Effector memory CD8-positive, alpha-beta T cell (primary cell): ENCODE measurements around the gene CERCAM.
A peak's percentile ranks its signal among the peaks of the same experiment; 100 is the strongest.
"Not testable (repeated sequence)": the region's sequence is repeated elsewhere in the genome, so short reads cannot be mapped to it uniquely, and the experiment has no call there.

ENCODE experiments used
- ATAC-seq: fragments of 150-1000 bp; cut with Tn5 transposase; replicated peaks from 2 replicates; pipeline ENCODE4 v1.10.0; 2021; ENCODE audit warnings: mild to moderate bottlenecking, moderate library complexity
- DNase-seq, 3 experiments: peaks; one replicate each; pipeline ENCODE4 v3.0.0; 2021
- H3K27ac Mint-ChIP-seq, 2 donors: one replicate each; pipeline ENCODE4 v1.8.0; 2022; ENCODE audit warnings: mild to moderate bottlenecking in 2 of 2, mixed read lengths in 2 of 2, moderate library complexity in 2 of 2
- H3K27me3 Mint-ChIP-seq, 2 donors: one replicate each; pipeline ENCODE4 v1.8.0; 2022; ENCODE audit warnings: mixed read lengths in 2 of 2
- H3K36me3 Mint-ChIP-seq: one replicate; pipeline ENCODE4 v1.8.0; 2022; ENCODE audit warnings: mild to moderate bottlenecking, moderate library complexity, mixed read lengths; ENCODE audit not compliant: insufficient read depth
- H3K4me1 Mint-ChIP-seq, 2 donors: one replicate each; pipeline ENCODE4 v1.8.0; 2022; ENCODE audit warnings: low read depth in 2 of 2, mixed read lengths in 2 of 2
- H3K4me3 Mint-ChIP-seq, 2 donors: one replicate each; pipeline ENCODE4 v1.8.0; 2022; ENCODE audit warnings: mild to moderate bottlenecking in 2 of 2, mixed read lengths in 2 of 2, moderate library complexity in 2 of 2
- H3K9me3 Mint-ChIP-seq, 2 donors: one replicate each; pipeline ENCODE4 v1.8.0; 2022; ENCODE audit warnings: mixed read lengths in 2 of 2

The CERCAM gene

DNA sequence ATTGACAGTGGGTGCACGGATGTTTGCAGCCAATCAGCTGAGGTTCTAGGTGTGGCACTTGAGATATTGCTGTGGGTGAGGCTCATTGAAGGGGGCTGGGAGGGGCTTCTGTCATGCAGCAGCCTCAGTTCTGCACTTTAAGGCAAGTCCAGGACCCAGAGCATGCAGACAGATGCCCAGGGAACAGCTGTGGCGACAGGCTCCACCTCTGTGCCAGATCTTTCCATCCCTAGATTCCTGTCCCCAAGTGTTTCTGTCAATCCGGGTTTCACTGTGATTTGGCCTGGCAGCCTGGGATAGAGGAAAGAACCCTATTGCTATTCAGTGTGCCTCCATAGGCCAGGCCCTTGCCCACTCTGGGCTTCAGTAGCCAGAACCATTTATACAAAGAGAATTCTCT, 20.8 kb upstream of the CERCAM start:
- Mint-ChIP-seq H3K9me3 (no peaks in the 10 kb centered on the region), H3K4me1 (peaks cover 6 to 8% of the 10 kb centered on the region in 2 donors), H3K27me3 (peaks cover 0 to 20% of the 10 kb centered on the region in 2 donors), H3K27ac (no peak overlapping the region), H3K36me3 (no peaks in the 10 kb centered on the region), H3K4me3 (no peak overlapping the region)
- no peak for DNase-seq
- no peak for ATAC-seq

DNA sequence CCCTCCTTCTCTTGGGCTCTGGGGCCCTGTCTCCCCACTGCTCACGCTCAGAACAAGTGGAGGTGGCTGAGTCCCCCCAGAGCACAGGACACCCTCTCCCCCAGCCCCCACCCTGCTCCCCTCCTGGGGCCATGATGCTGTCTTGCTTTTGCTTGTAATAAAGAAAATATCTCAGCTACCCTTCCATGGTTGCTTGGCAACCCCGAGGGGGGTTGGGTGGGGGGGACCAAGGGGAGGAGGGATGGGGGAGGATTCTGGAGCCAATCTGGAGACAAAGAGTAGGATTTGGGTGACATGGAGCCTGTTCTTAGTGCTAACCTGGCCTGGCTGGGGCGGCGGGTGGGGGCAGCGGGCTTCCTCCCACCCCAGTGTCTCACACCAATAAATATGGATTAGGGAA, 16.1 kb upstream of the CERCAM start:
- Mint-ChIP-seq H3K4me3 (no peak overlapping the region), H3K27me3 (peaks cover 12 to 47% of the 10 kb centered on the region in 2 donors), H3K9me3 (no peaks in the 10 kb centered on the region), H3K27ac (no peak overlapping the region), H3K4me1 (peaks cover 0 to 2% of the 10 kb centered on the region in 2 donors), H3K36me3 (no peaks in the 10 kb centered on the region)
- ATAC-seq (no peak), DNase-seq (no peak)

DNA sequence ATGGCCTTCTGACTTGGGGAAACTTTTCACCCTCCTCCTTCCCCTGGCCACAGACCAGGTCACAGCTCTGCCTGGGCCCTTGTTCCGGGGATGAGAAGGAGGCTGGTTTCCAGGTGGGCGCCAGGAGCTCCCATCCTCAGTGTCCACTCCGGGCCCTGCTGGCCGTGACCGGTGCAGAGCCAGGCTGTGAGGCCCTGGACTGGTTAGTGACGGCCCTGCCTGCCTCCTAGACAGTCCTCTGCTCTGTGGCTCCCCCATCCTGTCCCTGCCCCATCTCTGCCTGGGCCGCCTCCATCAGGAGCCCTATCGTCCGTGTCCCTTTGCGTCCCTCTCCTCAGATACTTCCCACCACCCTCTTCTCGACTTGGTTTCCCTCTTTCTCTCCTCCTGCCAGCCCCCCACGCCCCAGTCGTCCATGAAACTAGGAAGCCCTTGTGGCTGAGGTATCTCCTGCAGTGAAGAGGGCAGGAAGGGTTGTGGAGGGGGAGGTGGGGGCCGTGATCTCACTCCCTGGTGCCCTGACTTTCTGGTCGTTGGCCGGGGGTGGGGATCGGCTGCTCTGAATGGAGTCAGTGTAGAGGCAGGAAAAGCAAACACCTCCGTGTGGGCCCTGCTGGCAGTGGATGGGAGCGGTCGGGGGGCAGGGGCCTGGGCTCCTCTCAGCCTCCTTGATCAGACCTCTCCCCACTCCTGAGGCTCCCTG, 15.4 kb upstream of the CERCAM start:
- no peak overlapping the region for H3K27ac Mint-ChIP-seq
- no peak for DNase-seq
- no peak for ATAC-seq
- H3K27me3 Mint-ChIP-seq: peaks cover 12 to 54% of the 10 kb centered on the region in 2 donors
- H3K36me3 Mint-ChIP-seq: no peaks in the 10 kb centered on the region
- no peaks in the 10 kb centered on the region for H3K9me3 Mint-ChIP-seq
- peaks cover 0 to 2% of the 10 kb centered on the region in 2 donors for H3K4me1 Mint-ChIP-seq
- H3K4me3 Mint-ChIP-seq: no peak overlapping the region

DNA sequence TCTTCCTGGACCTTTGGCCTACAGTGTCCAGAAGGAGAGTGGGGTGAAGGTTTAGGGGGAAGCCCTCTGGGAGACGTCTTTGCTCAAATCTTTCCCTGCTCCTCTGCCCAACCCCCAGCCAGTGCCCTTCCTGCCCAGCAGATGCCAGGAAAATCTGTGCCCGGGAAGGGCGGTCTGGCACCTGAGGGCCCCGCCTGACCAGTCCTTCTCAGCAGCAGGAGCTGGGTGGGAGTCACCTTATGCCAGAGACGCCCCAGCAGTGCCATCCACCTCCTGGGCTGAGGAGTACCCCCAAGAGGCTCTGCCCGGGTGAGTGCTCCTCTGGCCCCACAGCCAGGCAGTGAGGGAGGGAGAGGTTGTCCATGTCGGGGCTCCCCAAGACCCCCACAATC, 14.9 kb upstream of the CERCAM start:
- Mint-ChIP-seq H3K27me3 (peaks cover 12 to 59% of the 10 kb centered on the region in 2 donors), H3K4me3 (no peak overlapping the region), H3K9me3 (no peaks in the 10 kb centered on the region), H3K36me3 (peaks cover 2% of the 10 kb centered on the region), H3K27ac (no peak overlapping the region), H3K4me1 (peaks cover 0 to 2% of the 10 kb centered on the region in 2 donors)
- ATAC-seq: no peak
- DNase-seq: no peak

DNA sequence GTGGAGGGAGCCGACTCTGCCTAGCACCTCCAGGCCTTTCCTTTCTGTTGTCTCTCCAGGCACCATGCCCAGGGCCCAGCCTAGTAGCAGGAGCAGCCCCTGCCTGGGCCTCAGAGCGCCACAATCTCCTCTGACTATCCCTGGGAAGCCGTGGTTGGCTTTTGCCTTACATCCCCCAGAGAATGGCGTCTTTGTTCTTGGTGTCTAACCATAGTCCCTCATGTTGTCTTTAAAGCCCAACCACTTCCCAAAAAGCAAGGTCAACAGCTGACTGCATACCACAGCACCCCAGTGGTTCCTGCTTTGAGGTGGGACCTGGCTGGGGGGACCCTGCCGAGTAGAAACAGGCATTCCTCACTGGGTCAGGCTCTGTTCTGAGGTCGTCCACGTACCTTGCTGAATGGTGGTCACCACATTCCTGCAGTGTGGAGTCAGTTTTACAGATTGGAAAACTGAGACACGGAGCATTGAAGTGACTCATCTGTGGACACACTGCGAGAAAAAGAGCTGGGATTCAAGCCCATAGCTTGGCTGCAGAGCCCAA, 13.7 kb upstream of the CERCAM start:
- H3K36me3 Mint-ChIP-seq: peaks cover 2% of the 10 kb centered on the region
- H3K4me3 Mint-ChIP-seq: no peak overlapping the region
- DNase-seq (no peak), ATAC-seq (no peak)
- no peak overlapping the region for H3K27ac Mint-ChIP-seq
- peaks cover 0 to 2% of the 10 kb centered on the region in 2 donors for H3K4me1 Mint-ChIP-seq
- H3K9me3 Mint-ChIP-seq: no peaks in the 10 kb centered on the region
- peaks cover 12 to 71% of the 10 kb centered on the region in 2 donors for H3K27me3 Mint-ChIP-seq

DNA sequence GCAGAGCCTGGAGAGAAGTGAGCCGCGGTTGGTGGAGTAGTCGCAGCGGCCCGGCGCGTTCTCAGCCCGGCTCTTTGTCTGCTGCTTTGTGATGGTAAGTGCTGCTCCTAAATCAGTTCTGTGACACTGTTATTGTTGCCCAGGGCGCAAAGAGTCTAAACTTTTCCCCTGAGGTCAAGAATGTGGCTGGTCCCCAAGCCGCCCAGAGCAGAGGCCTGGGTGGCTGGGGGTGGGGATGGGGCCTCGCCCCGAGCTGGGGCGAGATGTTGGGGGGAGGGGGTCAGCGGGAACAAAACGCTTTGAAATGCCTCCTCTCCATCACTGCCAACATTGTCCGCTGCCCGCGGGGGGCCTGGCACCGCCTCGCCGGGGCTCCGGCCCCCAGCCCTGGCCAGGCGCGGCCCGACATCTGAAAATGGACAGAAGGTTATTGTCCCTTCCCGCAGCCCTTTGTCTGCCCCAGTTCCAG, 11.7 kb upstream of the CERCAM start:
- no peaks in the 10 kb centered on the region for H3K9me3 Mint-ChIP-seq
- H3K36me3 Mint-ChIP-seq: peaks cover 2% of the 10 kb centered on the region
- ATAC-seq: no peak
- peaks cover 0 to 2% of the 10 kb centered on the region in 2 donors for H3K4me1 Mint-ChIP-seq
- DNase-seq: no peak
- peaks cover 17 to 76% of the 10 kb centered on the region in 2 donors for H3K27me3 Mint-ChIP-seq
- no peak overlapping the region for H3K4me3 Mint-ChIP-seq
- H3K27ac Mint-ChIP-seq: no peak overlapping the region

DNA sequence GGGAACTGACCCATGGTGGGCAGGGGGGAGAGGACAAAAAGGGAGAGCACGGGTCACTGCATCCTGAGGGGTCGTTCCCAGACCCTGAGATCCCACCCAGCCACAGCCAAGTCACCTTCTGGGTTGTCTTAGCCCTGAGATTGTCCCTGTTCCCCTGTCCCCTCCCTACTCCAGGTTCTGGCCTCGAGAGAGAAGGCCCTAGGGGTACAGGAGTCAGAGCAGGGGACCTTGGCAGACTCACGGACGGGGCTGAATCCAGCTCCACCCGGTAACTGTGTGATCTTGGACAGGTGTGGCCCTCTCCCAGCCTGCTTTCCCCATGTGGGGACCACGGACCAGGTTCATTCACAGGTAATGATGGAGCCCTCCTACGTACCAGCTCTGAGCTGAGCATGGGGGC, 11.2 kb upstream of the CERCAM start:
- Mint-ChIP-seq H3K9me3 (no peaks in the 10 kb centered on the region), H3K27ac (no peak overlapping the region), H3K36me3 (peaks cover 2% of the 10 kb centered on the region), H3K27me3 (peaks cover 22 to 81% of the 10 kb centered on the region in 2 donors), H3K4me3 (no peak overlapping the region), H3K4me1 (peaks cover 0 to 2% of the 10 kb centered on the region in 2 donors)
- DNase-seq (no peak), ATAC-seq (no peak)

DNA sequence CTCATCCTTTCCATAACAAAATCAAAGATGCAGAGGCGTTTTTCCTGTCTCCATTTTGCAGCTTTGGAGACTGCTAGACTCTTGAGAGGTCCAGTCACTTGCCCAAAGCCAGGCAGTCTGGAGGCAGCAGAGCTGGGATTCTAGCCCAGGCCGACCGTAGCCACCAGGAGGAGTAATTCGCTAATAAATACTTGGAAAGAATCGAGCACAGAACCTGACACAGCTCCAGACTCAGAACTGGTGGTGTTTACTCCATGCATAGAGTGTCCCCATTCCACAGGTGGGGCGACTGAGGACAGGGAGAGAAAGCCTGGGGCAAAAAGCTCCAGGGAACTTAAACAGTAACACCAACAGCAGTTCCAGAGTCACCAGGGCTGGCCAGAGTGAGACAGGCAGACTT, 10.7 kb upstream of the CERCAM start:
- Mint-ChIP-seq H3K36me3 (peaks cover 2% of the 10 kb centered on the region), H3K4me3 (no peak overlapping the region), H3K4me1 (peaks cover 0 to 2% of the 10 kb centered on the region in 2 donors), H3K9me3 (no peaks in the 10 kb centered on the region), H3K27me3 (peaks cover 26 to 84% of the 10 kb centered on the region in 2 donors), H3K27ac (no peak overlapping the region)
- no peak for ATAC-seq
- DNase-seq: no peak

DNA sequence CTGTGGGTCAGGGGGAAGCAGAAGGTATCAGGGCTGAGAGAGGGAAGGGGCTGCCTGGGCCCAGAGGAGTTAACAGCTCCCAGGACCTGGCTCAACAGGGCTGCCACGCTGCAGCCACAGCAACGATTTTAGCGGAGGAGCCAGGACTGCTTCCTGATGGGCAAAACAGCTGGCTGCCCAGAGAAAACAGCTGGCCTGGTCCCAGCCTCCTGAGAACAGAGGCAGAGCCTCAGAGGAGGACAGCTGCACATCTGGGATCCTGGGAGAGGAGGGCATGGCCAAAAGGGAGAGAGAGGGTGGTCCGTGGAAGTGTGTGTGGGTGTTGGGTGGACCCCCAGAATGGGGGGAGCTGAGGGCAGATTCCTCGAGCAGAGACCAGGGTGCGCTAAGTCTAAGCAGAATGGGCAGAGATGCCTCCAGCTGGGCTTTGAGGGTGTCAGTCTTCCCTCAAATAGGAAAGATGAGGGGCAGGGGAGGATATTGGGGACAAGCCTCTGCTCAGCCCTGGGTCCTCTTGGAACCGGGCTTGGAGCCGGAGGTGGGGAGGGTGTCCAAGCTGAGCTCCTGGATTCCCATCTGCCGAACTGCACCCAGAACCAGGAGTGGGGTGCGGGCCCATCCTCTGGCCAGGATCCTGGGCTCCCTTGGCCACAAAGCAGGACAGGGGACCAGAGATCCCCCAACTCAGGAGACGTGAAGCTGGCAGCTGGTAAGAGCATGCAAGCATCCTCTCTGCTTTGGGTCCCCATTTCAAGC, 9.1 kb upstream of the CERCAM start:
- Mint-ChIP-seq H3K4me3 (no peak overlapping the region), H3K4me1 (peaks cover 0 to 1% of the 10 kb centered on the region in 2 donors), H3K27me3 (peaks cover 30 to 85% of the 10 kb centered on the region in 2 donors), H3K36me3 (peaks cover 2% of the 10 kb centered on the region), H3K9me3 (no peaks in the 10 kb centered on the region), H3K27ac (no peak overlapping the region)
- DNase-seq (no peak), ATAC-seq (no peak)

DNA sequence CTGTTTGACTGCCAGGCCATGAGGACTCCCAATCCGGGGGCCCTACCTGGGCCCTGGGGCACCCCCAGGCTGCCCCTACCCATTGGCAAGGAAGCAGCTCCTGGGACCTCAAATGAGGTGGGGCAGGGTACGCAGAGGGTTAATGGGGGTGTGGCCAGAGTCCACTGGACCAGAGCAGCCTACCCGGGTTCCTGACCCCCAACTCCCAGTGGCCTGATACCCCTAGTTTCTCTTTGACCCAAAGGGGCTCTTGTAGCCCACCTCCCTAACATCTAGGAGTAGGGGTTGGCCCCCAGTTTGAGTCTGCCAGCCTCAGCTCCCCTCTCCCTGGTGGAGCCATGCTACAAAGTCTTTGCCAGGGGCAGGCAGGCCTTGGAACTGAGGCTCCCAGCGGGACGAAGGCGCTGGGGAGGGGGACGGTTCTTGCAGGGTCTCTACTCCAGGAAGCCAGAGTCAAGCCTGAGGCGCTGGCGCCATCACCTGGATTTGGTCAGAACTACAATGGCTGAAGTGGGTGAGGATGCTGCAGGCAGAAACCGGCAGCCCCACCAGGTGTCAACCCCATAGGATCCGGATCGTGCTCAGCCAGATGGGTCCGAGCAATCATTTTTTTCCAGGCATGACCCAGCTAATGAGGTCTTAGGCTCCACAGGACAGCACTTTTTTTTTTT, 8.4 kb upstream of the CERCAM start:
- DNase-seq: peak; percentile 39 to 54 (median 43)

DNA sequence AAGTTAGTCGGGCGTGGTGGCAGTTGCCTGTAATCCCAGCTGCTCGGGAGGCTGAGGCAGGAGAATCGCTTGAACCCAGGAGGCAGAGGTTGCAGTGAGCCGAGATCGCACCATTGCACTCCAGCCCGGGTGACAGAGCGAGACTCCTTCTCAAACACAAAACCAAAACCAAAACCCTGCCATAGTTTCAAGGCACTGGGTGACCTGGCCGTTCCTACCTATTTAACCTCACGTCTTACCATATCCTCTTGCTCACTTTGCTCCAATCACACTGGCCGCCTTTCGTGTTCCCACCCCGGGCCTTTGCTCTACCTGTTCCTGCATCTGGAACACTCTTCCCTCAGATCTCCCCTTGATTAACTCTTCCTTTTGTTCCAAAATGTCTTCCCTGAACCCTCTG, 6.9 kb upstream of the CERCAM start:
- not testable (repeated sequence) for H3K4me3 Mint-ChIP-seq, H3K4me1 Mint-ChIP-seq, DNase-seq, H3K27ac Mint-ChIP-seq, H3K9me3 Mint-ChIP-seq, ATAC-seq, H3K36me3 Mint-ChIP-seq
- H3K27me3 Mint-ChIP-seq: peaks cover 36 to 81% of the 10 kb centered on the region in 2 donors

More for the DNA sequence above, 8.4 kb upstream of the CERCAM start:
- peaks cover 0 to 3% of the 10 kb centered on the region in 2 donors for H3K4me1 Mint-ChIP-seq
- peaks cover 2% of the 10 kb centered on the region for H3K36me3 Mint-ChIP-seq
- no peak overlapping the region for H3K27ac Mint-ChIP-seq
- no peak overlapping the region for H3K4me3 Mint-ChIP-seq
- ATAC-seq: peak; percentile 37
- H3K9me3 Mint-ChIP-seq: no peaks in the 10 kb centered on the region
- H3K27me3 Mint-ChIP-seq: peaks cover 34 to 85% of the 10 kb centered on the region in 2 donors

DNA sequence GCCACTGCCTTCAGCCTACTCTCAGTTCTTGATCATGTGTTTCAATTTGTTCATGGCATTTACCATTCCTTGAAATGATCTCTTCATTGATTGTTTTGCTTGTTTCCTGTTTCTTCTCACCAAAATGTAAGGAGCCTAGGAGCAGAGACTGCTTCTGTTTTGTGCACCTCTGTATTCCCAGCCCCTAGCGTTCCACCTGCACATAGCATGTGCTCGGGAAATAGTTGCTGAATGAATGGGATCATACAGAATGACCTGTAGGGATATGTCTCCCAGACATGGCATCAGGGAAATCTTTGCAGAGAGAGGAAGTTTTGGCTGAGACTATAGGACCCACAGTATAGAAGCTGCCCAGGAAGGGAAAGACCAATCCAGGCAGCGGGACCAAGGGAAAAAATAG, 6.2 kb upstream of the CERCAM start:
- no peak overlapping the region for H3K27ac Mint-ChIP-seq
- peaks cover 40 to 83% of the 10 kb centered on the region in 2 donors for H3K27me3 Mint-ChIP-seq
- ATAC-seq (no peak), DNase-seq (no peak)
- H3K36me3 Mint-ChIP-seq: peaks cover 2% of the 10 kb centered on the region
- no peak overlapping the region for H3K4me3 Mint-ChIP-seq
- H3K9me3 Mint-ChIP-seq: no peaks in the 10 kb centered on the region
- peaks cover 3 to 6% of the 10 kb centered on the region in 2 donors for H3K4me1 Mint-ChIP-seq

DNA sequence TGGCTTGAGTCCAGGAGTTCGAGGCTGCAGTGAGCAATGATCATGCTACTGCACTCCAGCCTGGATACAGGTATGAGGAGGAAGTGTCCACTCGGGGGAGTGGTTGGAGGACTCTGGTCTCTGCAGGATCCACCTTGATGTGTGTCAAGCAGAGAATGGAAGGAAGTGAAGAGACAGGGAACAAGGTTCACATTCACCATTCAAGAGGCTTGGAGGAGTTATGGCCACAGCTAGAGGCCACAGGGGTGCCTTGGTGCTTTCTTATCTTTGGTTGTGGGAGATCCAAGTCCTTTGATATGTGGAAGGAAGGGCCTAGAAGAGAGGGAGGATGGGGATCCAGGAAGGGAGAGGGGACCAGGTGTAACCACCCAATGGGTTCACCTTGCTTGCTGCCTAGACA, 5.4 kb upstream of the CERCAM start:
- ATAC-seq: no peak
- Mint-ChIP-seq H3K9me3 (no peaks in the 10 kb centered on the region), H3K27ac (no peak overlapping the region), H3K36me3 (peaks cover 6% of the 10 kb centered on the region), H3K4me3 (no peak overlapping the region), H3K27me3 (peaks cover 40 to 81% of the 10 kb centered on the region in 2 donors), H3K4me1 (peaks cover 7 to 12% of the 10 kb centered on the region in 2 donors)
- DNase-seq: no peak
